DND-41 (cell line): Measurements from ENCODE around the gene MAP3K2.

Experiments
- ATAC-seq: fragments of 200-7000 bp; cut with Tn5 transposase; 3 replicates; pipeline ENCODE4 v1.9.1; 2021; ENCODE audit warnings: low read depth; ENCODE audit not compliant: insufficient read depth
- DNase-seq: peaks from one replicate; pipeline ENCODE4 v3.0.0-alpha.2; 2020
- H2AFZ ChIP-seq: 2 replicates; pipeline ENCODE4 v1.6.0; 2012; ENCODE audit warnings: low read depth, low read length
- H3K27ac ChIP-seq: 2 replicates; pipeline ENCODE4 v1.5.1; 2012; ENCODE audit warnings: low read length, inconsistent platforms
- H3K27me3 ChIP-seq: fragments of 200-600 bp; sonication (generic); 2 replicates; pipeline ENCODE4 v1.6.0; 2012; ENCODE audit warnings: low read length, mild to moderate bottlenecking, inconsistent platforms; ENCODE audit not compliant: insufficient read depth, poor library complexity
- H3K36me3 ChIP-seq: 2 replicates; pipeline ENCODE4 v1.5.1; 2012; ENCODE audit warnings: low read length, inconsistent platforms; ENCODE audit not compliant: insufficient read depth
- H3K4me1 ChIP-seq: 2 replicates; pipeline ENCODE4 v1.5.1; 2012; ENCODE audit warnings: mild to moderate bottlenecking, low read length; ENCODE audit not compliant: insufficient read depth
- H3K4me2 ChIP-seq: 2 replicates; pipeline ENCODE4 v1.6.0; 2012; ENCODE audit warnings: mild to moderate bottlenecking, moderate library complexity, low read length, inconsistent platforms; ENCODE audit not compliant: insufficient read depth
- H3K4me3 ChIP-seq, 2 experiments: fragments of 200-600 bp in 1 of 2; shearing (Covaris generic) in 1 of 2; 2 replicates each; pipeline ENCODE4 v1.5.1; 2012 to 2016; ENCODE audit warnings: inconsistent platforms in 2 of 2, low read length in 2 of 2, mild to moderate bottlenecking in 2 of 2, low read depth in 1 of 2, moderate library complexity in 1 of 2
- H3K79me2 ChIP-seq: 2 replicates; pipeline ENCODE4 v1.6.0; 2012; ENCODE audit warnings: low read length, inconsistent platforms; ENCODE audit not compliant: insufficient read depth
- H3K9ac ChIP-seq: 2 replicates; pipeline ENCODE4 v1.6.0; 2012; ENCODE audit warnings: low read depth, mild to moderate bottlenecking, inconsistent platforms, low read length, moderate library complexity
- H3K9me3 ChIP-seq: 2 replicates; pipeline ENCODE4 v1.5.1; 2012; ENCODE audit warnings: low read length, moderate library complexity, mild to moderate bottlenecking, inconsistent platforms; ENCODE audit not compliant: insufficient read depth, severe bottlenecking
- H4K20me1 ChIP-seq: 2 replicates; pipeline ENCODE4 v1.6.0; 2012; ENCODE audit warnings: low read length; ENCODE audit not compliant: insufficient read depth
- CTCF ChIP-seq: IDR thresholded peaks from 2 replicates; pipeline ENCODE4 v1.5.1; 2012; ENCODE audit warnings: borderline replicate concordance, low read length, moderate library complexity, mild to moderate bottlenecking; ENCODE audit not compliant: poor library complexity, severe bottlenecking; ENCODE audit errors: extremely low read depth
- EZH2 ChIP-seq: IDR thresholded peaks from 3 replicates; pipeline ENCODE4 v1.6.1; 2012; ENCODE audit warnings: borderline replicate concordance, low read depth, mild to moderate bottlenecking, moderate library complexity, low read length, inconsistent platforms; ENCODE audit not compliant: severe bottlenecking

The MAP3K2 gene

GRCh38 chr2:127308586-127309138 lies 79.1 kb downstream of the MAP3K2 start:
- TF ChIP-seq CTCF (no peak), EZH2 (no peak)
- DNase-seq (no peak), ATAC-seq (no peak)
- peaks cover 79% of the 10 kb centered on the region for H3K36me3 ChIP-seq
- no peak overlapping the region for H2AFZ ChIP-seq
- no peak overlapping the region for H3K4me2 ChIP-seq
- H3K27ac ChIP-seq, result no peak overlapping the region
- no peak overlapping the region for H3K9ac ChIP-seq
- H3K4me3 ChIP-seq, result no peak overlapping the region
- no peaks in the 10 kb centered on the region for H3K4me1 ChIP-seq
- H3K79me2 ChIP-seq, result no peaks in the 10 kb centered on the region
- no peaks in the 10 kb centered on the region for H3K9me3 ChIP-seq
- no peaks in the 10 kb centered on the region for H4K20me1 ChIP-seq
- H3K27me3 ChIP-seq, result no peaks in the 10 kb centered on the region

GRCh38 chr2:127305990-127306585 lies 81.7 kb downstream of the MAP3K2 start:
- H3K4me1 ChIP-seq, result no peaks in the 10 kb centered on the region
- H4K20me1 ChIP-seq, result no peaks in the 10 kb centered on the region
- no peak overlapping the region for H2AFZ ChIP-seq
- no peaks in the 10 kb centered on the region for H3K27me3 ChIP-seq
- no peak overlapping the region for H3K27ac ChIP-seq
- H3K9me3 ChIP-seq, result no peaks in the 10 kb centered on the region
- no peaks in the 10 kb centered on the region for H3K79me2 ChIP-seq
- DNase-seq (no peak), ATAC-seq (no peak)
- peaks cover 60% of the 10 kb centered on the region for H3K36me3 ChIP-seq
- TF ChIP-seq EZH2, result no peak
- no peak for TF ChIP-seq CTCF
- no peak overlapping the region for H3K4me3 ChIP-seq
- H3K4me2 ChIP-seq, result no peak overlapping the region
- H3K9ac ChIP-seq, result no peak overlapping the region

DNA sequence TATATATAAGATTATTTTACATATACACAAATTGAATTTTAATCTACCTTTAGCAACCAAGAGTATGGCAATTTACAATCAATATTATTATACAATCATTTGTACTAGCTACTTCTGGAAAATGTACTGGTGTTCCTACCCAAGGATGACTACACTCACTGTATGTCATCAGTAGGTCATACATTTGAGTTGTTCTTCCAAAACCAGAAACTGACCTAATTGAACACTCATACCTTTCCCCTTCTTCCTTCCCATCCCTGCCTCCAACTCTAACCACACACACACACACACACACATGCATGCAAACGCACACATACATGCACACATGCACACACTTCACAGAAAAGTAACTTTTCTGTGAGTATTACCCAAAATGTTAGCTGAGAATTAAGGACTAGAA lies 85.6 kb downstream of the MAP3K2 start:
- ATAC-seq, result no peak
- Histone ChIP-seq H3K4me2 (no peak overlapping the region), H3K9ac (no peak overlapping the region), H3K79me2 (no peaks in the 10 kb centered on the region), H3K9me3 (no peaks in the 10 kb centered on the region), H3K27me3 (no peaks in the 10 kb centered on the region), H3K27ac (no peak overlapping the region), H4K20me1 (no peaks in the 10 kb centered on the region), H3K4me1 (no peaks in the 10 kb centered on the region), H3K36me3 (peaks cover 30% of the 10 kb centered on the region), H3K4me3 (no peak overlapping the region), H2AFZ (no peak overlapping the region)
- DNase-seq, result no peak
- TF ChIP-seq CTCF (no peak), EZH2 (no peak)
